Measurements from ENCODE around the gene TTLL7. TPM values are rescaled to one million over a fixed set of nuclear protein-coding genes. Genes with fewer than 3 reads are reported as not detected.

The TTLL7 gene
- polyA plus RNA-seq, 3 donors from 2014 or later, result 0.46 to 1.9 (median 0.69) TPM

DNA sequence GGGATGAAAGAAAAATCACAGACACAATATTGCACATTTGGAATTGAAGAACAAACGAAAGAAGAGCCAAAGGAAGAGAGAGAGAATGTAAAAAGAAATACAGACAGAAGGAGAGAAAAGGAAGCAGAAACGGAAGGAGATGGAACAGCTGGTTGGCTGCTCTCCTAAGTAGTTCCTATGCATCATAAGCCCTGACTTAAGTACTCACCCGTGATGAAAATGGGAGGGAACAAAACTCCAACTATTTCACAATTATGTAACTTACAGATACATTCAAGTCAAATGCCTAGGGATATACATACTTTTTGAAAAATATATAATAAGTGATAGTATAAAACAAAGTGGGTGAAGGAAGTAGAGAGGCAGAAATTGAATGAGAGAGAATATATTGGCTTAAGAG is 88.5 kb downstream of the TTLL7 start:
- no peak overlapping the region for H3K27ac Mint-ChIP-seq
- no peak for DNase-seq
- H3K4me1 Mint-ChIP-seq, result no peaks in the 10 kb centered on the region
- H3K36me3 Mint-ChIP-seq, result peaks cover 0 to 4% (median 0%) of the 10 kb centered on the region in 3 donors
- no peaks in the 10 kb centered on the region for H3K9me3 Mint-ChIP-seq
- no peak overlapping the region for H3K4me3 Mint-ChIP-seq
- peaks cover 0 to 7% (median 5%) of the 10 kb centered on the region in 3 donors for H3K27me3 Mint-ChIP-seq (ENCODE audit: low read depth in 3 of 3)

DNA sequence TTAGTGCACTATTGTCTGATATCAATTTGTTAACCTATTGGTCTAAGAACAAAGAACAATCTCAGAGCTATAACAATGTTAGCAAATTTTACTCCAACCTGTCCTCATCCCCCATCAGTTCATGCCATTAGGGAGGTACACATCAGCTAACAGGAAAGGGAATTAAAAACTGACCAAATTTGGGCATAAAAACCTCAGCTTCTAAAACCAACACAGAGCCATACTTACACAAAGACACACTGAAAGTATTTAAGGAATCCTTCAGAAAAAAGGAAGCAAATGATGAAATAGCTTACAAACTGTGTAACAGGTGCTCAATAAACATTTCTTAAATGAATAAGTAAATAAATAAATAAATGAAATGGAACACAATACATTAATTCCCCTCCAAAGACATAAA is 89.2 kb downstream of the TTLL7 start:
- no peak for DNase-seq
- H3K4me1 Mint-ChIP-seq, result no peaks in the 10 kb centered on the region
- H3K36me3 Mint-ChIP-seq, result peaks cover 0 to under 1% (median 0%) of the 10 kb centered on the region in 3 donors
- no peak overlapping the region for H3K27ac Mint-ChIP-seq
- H3K27me3 Mint-ChIP-seq (ENCODE audit: low read depth in 3 of 3), result peaks cover 0 to 4% (median 3%) of the 10 kb centered on the region in 3 donors
- H3K9me3 Mint-ChIP-seq, result no peaks in the 10 kb centered on the region
- no peak overlapping the region for H3K4me3 Mint-ChIP-seq

DNA sequence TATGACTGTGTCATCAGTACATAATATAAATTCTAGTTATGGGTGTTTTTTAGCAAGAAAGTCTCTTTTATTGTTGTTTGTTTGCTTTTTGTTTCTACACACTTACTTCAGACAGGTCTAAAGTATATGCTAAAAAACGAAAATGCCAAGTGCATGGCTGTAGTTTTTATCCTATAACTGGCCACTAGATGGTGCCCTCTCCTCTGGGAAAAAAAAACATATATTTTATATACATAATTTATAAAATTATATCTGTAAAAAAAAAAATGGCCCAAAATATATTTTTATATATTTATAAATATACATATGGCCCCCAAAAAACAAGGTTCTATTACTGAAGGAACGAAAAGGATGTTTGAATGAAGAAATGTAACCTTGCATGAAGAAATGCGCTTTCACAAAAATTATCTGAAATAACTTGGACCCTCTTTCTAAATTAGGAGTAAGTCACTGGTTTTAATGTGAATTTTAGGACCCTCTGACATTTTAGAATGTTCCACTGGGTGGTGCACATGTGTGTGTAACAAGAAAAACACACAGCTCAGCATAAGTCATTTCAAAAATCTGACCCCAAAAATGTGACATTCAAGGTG is 93.5 kb downstream of the TTLL7 start:
- Mint-ChIP-seq H3K4me3 (no peak overlapping the region), H3K27me3 (ENCODE audit: low read depth in 3 of 3) (peaks cover 0 to 2% (median 0%) of the 10 kb centered on the region in 3 donors), H3K27ac (no peak overlapping the region), H3K4me1 (no peaks in the 10 kb centered on the region), H3K36me3 (no peaks in the 10 kb centered on the region), H3K9me3 (no peaks in the 10 kb centered on the region)
- DNase-seq, result peak in 2 of 3 donors; percentile 7 to 24

DNA sequence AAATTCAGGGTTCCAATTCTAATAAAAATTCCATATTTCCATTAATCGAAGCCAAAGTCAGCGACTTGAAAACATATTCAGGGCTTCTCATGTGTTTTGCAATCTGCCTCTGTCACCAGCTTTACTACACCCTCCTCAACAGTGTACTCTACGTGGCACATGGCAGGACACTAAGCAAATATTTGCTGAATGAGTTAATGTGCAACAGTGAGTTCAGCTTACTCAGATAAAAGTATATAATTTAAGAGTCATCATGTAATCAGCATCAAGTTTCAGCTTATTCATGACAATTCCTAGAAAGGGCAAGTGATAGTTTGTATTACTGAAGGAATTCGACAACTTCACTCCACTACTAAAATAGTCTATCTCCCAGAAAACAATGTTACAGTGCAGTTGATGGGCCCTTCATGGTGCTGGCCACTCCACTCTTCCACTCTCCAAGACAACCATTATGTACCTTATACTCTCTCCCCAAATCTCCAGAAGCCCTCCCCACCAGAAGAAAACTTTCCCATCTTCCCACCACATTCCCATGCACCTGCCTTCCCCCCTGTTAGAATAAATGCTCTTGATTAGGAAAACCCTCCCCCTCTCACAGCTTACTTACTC is 97.3 kb downstream of the TTLL7 start:
- no peak overlapping the region for H3K27ac Mint-ChIP-seq
- no peaks in the 10 kb centered on the region for H3K9me3 Mint-ChIP-seq
- H3K4me1 Mint-ChIP-seq, result no peaks in the 10 kb centered on the region
- peaks cover 0 to 5% (median 0%) of the 10 kb centered on the region in 3 donors for H3K27me3 Mint-ChIP-seq (ENCODE audit: low read depth in 3 of 3)
- no peak for DNase-seq
- no peak overlapping the region for H3K4me3 Mint-ChIP-seq
- H3K36me3 Mint-ChIP-seq, result no peaks in the 10 kb centered on the region

DNA sequence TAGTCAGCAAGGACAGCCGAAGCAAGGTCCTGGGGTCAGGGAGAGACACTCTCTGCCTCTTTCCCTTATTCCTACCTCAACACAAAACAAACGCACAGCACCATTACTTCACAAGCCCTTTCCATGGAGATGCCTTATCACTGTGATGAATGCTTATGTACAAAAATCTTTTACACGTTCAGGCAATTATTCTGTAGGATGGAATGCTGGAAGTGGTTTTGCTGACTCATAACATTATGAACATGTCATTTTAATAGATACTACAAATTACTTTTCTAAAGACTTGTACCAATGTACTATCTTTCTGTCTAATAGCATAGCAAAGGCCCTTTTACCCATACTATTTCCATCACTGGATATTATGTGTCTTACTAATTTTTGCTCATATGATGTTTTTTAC is 98.4 kb downstream of the TTLL7 start:
- Mint-ChIP-seq H3K4me3 (no peak overlapping the region), H3K36me3 (no peaks in the 10 kb centered on the region), H3K27ac (no peak overlapping the region)

DNA sequence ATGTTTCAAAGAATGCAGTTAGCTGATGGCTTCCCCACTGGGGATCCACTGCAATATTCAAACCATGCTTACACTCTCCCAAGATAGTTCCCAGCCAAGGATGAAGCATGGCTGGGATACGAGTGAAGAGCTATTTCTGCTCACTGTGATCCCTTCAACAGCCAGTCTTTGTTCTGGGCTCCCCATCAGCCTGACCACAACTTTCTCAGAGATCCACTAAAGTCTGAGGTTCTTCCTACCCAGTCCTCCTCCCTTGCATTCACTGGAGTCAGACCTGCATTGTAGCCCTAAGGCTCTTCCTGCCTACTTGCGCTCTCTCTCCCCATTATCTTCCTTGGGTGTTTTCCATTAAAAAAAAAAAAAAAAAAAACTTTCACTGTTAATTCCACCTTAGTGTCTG is 101.4 kb downstream of the TTLL7 start:
- H3K9me3 Mint-ChIP-seq, result no peaks in the 10 kb centered on the region
- H3K27me3 Mint-ChIP-seq (ENCODE audit: low read depth in 3 of 3), result peaks cover 2 to 8% (median 8%) of the 10 kb centered on the region in 3 donors
- no peak overlapping the region for H3K4me3 Mint-ChIP-seq
- no peak overlapping the region for H3K27ac Mint-ChIP-seq
- H3K4me1 Mint-ChIP-seq, result no peaks in the 10 kb centered on the region
- H3K36me3 Mint-ChIP-seq, result no peaks in the 10 kb centered on the region
- DNase-seq, result no peak

More for the DNA sequence above, 98.4 kb downstream of the TTLL7 start:
- no peak for DNase-seq
- no peaks in the 10 kb centered on the region for H3K4me1 Mint-ChIP-seq
- no peaks in the 10 kb centered on the region for H3K9me3 Mint-ChIP-seq
- H3K27me3 Mint-ChIP-seq (ENCODE audit: low read depth in 3 of 3), result peaks cover 0 to 9% (median 2%) of the 10 kb centered on the region in 3 donors

DNA sequence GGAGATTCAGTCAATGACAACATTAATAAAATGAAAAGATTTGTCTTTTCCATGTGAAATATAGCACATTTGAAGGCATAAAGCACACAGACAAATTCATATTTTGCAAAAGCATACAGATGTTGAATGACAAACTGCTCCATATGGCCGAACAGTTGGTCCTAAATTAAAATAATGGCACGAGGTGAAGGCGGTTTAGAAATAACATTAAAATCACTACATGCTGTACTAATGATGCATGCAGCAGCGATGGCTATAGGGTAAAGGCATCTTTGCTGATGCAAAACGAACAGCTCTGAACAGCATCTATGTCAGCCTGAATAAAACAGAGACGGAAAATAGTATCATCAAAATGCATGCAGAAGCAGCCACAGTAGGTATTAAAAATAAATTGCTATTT is 102.6 kb downstream of the TTLL7 start:
- Mint-ChIP-seq H3K4me1 (no peaks in the 10 kb centered on the region), H3K27me3 (ENCODE audit: low read depth in 3 of 3) (peaks cover 2 to 8% (median 7%) of the 10 kb centered on the region in 3 donors), H3K27ac (no peak overlapping the region), H3K9me3 (no peaks in the 10 kb centered on the region), H3K36me3 (no peaks in the 10 kb centered on the region), H3K4me3 (no peak overlapping the region)
- DNase-seq, result no peak

DNA sequence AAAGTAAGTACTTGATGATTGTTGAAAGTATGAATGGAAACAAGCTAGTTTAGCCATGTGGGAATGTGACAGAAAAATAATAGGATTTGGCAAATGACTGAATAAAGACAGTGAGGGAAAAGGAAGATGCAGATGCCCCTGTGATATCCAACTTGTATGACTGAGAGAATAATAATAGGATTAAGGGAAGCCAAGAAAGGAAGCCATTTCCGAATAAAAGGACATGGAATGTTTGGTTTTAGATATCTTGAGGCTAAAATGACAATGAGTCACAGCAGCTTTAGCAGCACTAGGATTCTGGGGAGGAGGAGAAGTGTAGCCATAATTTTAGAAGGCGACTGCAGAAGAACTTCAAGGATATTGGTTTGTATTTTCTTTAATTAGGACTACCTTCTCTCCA is 109.2 kb downstream of the TTLL7 start:
- no peaks in the 10 kb centered on the region for H3K4me1 Mint-ChIP-seq
- peaks cover 0 to 6% (median 0%) of the 10 kb centered on the region in 3 donors for H3K27me3 Mint-ChIP-seq (ENCODE audit: low read depth in 3 of 3)
- peaks cover 0 to 2% (median 0%) of the 10 kb centered on the region in 3 donors for H3K36me3 Mint-ChIP-seq
- DNase-seq, result no peak
- H3K27ac Mint-ChIP-seq, result no peak overlapping the region
- peaks cover 0 to 3% (median 0%) of the 10 kb centered on the region in 6 donors for H3K9me3 Mint-ChIP-seq
- H3K4me3 Mint-ChIP-seq, result no peak overlapping the region

DNA sequence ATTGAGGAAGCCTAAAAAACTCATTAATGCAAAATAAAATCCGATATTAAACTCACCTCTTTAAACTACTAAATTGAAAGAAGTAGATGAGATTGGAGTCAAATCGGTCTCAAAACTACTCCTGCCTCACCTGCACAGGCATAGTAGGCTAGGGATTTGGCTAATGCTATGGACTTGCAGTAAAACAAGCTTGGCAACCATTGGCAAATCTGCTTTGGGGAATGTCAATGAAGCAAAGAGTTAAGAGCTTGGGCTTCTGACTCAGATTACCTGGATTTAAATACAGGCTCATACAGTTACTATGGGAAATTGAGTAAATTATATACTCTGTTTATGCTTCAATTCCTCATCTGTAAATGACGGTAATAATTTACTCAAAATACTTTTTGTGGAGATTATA is 111.4 kb downstream of the TTLL7 start:
- peaks cover 0 to 6% (median 0%) of the 10 kb centered on the region in 3 donors for H3K27me3 Mint-ChIP-seq (ENCODE audit: low read depth in 3 of 3)
- H3K9me3 Mint-ChIP-seq, result peaks cover 0 to 3% (median 0%) of the 10 kb centered on the region in 6 donors
- H3K4me3 Mint-ChIP-seq, result no peak overlapping the region
- H3K27ac Mint-ChIP-seq, result no peak overlapping the region
- DNase-seq, result no peak
- peaks cover 0 to 2% (median 0%) of the 10 kb centered on the region in 3 donors for H3K36me3 Mint-ChIP-seq
- no peaks in the 10 kb centered on the region for H3K4me1 Mint-ChIP-seq

DNA sequence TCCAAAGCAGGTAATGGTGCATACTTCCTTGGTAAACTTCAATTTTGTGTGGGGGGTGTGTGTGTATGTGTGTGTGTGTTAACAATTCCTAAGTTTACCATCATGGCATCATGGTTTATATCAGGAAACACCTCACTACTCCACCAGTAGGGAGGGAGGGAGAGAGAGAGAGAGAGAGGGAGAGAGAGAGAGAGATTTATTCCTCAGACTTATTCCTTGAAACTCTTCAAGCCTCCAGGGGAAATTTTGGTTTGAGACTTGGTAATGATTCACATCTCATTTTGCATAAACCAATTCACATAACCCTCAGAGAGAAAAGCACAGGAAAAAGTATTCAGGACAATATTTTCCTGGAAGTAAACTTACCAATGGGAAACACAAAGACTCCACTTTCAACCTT is 115.0 kb downstream of the TTLL7 start:
- Mint-ChIP-seq H3K9me3 (peaks cover 0 to 3% (median 0%) of the 10 kb centered on the region in 6 donors), H3K27me3 (ENCODE audit: low read depth in 3 of 3) (peaks cover 0 to 10% (median 2%) of the 10 kb centered on the region in 3 donors), H3K4me1 (no peaks in the 10 kb centered on the region), H3K36me3 (peaks cover 0 to 2% (median 0%) of the 10 kb centered on the region in 3 donors), H3K4me3 (no peak overlapping the region), H3K27ac (no peak overlapping the region)
- no peak for DNase-seq

DNA sequence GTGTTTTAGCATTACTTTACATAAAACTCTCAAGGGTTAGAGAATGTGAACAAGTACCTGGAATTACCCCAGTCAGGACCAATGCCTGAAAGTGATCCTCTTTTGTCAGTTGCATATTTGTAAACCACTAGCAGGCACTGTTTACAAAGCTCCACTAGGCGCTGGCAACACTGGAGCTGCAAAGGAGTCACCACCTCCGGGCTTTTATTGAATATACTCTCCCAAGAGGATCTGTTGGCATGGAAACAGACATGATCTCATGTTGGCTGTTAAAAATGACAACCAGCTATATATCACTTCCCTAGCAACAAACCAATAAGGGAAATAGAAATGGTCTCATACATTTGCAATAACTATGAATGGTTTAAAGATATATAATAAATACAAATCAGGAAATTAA is 116.0 kb downstream of the TTLL7 start:
- Mint-ChIP-seq H3K27me3 (ENCODE audit: low read depth in 3 of 3) (peaks cover 0 to 10% (median 2%) of the 10 kb centered on the region in 3 donors), H3K27ac (no peak overlapping the region), H3K4me1 (no peaks in the 10 kb centered on the region), H3K36me3 (no peaks in the 10 kb centered on the region), H3K4me3 (no peak overlapping the region), H3K9me3 (peaks cover 0 to 3% (median 0%) of the 10 kb centered on the region in 6 donors)
- no peak for DNase-seq

DNA sequence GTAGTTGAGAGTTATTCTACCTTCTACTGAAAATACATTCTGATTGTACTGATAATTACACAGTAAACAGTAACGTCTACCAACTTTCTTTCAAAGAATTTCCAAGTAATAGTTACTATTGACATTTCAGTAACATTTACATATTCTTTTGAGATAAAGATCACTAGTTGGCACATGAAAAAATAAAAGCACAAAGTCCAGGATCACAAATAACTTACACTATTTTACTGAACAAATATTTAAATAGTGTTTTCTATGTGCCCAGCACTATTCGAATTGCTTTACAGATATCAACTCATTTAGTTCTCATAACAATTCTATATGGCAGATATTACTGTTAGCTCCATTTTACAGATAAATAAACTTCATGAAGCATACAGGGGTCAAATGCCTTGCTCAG is 126.4 kb downstream of the TTLL7 start:
- peaks cover 0 to 2% (median 0%) of the 10 kb centered on the region in 6 donors for H3K9me3 Mint-ChIP-seq
- H3K27me3 Mint-ChIP-seq (ENCODE audit: low read depth in 3 of 3), result no peaks in the 10 kb centered on the region
- no peak for DNase-seq
- H3K4me3 Mint-ChIP-seq, result no peak overlapping the region
- H3K36me3 Mint-ChIP-seq, result no peaks in the 10 kb centered on the region
- no peaks in the 10 kb centered on the region for H3K4me1 Mint-ChIP-seq
- H3K27ac Mint-ChIP-seq, result no peak overlapping the region

DNA sequence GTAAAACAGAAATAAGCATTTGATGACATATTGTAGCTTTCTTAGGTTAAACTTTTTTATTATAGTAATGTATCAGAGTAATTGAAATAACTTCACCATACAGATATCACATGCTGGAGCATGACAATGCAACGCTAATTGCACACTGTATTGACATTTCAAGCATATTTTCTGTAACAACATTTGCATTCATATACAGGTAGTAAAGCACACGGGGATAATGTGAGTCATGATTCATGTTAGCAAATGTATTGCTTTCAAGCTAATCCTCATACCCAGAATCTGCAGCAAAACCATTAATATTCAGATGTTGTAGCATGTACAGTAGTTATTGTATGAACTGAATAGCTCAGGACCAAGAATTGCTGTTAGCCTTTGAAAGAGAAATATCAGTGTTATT is 133.9 kb downstream of the TTLL7 start:
- H3K27me3 Mint-ChIP-seq (ENCODE audit: low read depth in 3 of 3), result peaks cover 2 to 10% (median 2%) of the 10 kb centered on the region in 3 donors
- H3K36me3 Mint-ChIP-seq, result no peaks in the 10 kb centered on the region
- peaks cover 5 to 6% of the 10 kb centered on the region in 2 donors for H3K4me1 Mint-ChIP-seq
- H3K4me3 Mint-ChIP-seq, result no peak overlapping the region
- no peaks in the 10 kb centered on the region for H3K9me3 Mint-ChIP-seq
- DNase-seq, result no peak
- no peak overlapping the region for H3K27ac Mint-ChIP-seq

DNA sequence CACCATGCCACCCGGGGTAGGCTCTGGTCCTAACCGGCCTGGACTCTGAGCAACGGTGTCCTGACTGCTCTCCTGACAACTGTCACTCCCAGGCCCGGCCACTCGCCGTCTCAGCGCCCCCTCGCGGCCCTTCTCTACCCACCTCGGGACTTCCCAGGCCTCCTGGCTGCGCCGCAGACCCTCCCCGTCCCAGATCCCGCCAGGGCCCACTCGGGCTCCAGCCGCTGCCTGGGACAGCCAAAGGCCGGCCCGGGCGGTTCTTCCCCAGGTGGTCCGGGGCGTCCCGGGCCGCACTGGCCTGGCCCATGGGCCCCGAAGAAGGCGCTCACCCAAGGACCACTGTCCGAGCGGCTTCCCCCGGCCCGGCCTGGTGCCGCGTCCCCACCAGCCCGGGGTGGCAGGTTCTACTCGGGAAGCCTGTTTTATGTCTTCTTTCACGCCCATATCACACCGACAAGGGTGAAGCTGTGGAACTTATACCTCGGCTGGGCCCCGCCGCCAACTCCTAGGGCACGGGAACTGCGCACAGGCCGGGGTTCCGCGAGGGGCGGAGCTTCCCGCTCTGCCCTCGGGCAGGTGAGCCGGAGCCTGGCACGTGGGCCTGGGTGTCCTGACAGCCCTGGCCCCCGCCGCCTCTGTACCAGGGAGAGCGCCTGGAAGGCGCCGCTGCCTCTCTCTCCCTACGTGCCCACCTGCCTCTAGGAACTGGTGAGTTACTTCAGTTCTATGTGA is 138.3 kb downstream of the TTLL7 start:
- H3K4me1 Mint-ChIP-seq, result peaks cover 5 to 8% of the 10 kb centered on the region in 2 donors
- H3K9me3 Mint-ChIP-seq, result no peaks in the 10 kb centered on the region
- H3K27ac Mint-ChIP-seq, result peak overlapping the region in 1 of 6 donors; percentile 17

More for the DNA sequence above, 138.3 kb downstream of the TTLL7 start:
- peak; percentile 32 to 46 (median 40) for DNase-seq
- Mint-ChIP-seq H3K27me3 (ENCODE audit: low read depth in 3 of 3) (peaks cover 2 to 12% (median 4%) of the 10 kb centered on the region in 3 donors), H3K36me3 (no peaks in the 10 kb centered on the region), H3K4me3 (peak overlapping the region; percentile 73 to 79 (median 75))
